H1 (cell line): ENCODE data around the gene FBXL12. TPM values are rescaled to one million over a fixed set of nuclear protein-coding genes. Genes with fewer than 3 reads are reported as not detected.

Source experiments
- CTCF ChIA-PET: fragments of 300-600 bp; sonication (Branson Sonifier 250); formaldehyde crosslinking; loops from one replicate; lab custom pipeline; 2021; ENCODE audit not compliant: partially characterized antibody; lab: Charles Lee
- POLR2A ChIA-PET: fragments of 300-600 bp; sonication (Branson Sonifier 250); formaldehyde crosslinking; loops from one replicate; lab custom pipeline; 2021; ENCODE audit warnings: inconsistent platforms; ENCODE audit not compliant: partially characterized antibody; lab: Charles Lee
- DNase-seq, 2 experiments: peaks; one replicate each; pipeline versions ENCODE4 v3.0.0 to v3.0.0-alpha.2; 2010 to 2022; ENCODE audit warnings: low spot score in 2 of 2, low read depth in 1 of 2, mixed read lengths in 1 of 2
- FAIRE-seq: peaks from 2 replicates; lab custom pipeline; 2011; peaks lifted over from hg19 to GRCh38; lab: Jason Lieb, UNC
- H2AFZ ChIP-seq: 2 replicates; pipeline ENCODE4 v1.8.1; 2012; ENCODE audit warnings: low read length, inconsistent platforms
- H2AK5ac ChIP-seq: 2 replicates; pipeline ENCODE4 v1.6.1; 2013; ENCODE audit warnings: low read depth, low read length
- H2BK120ac ChIP-seq: replicated peaks from 2 replicates; pipeline ENCODE3; 2013; ENCODE audit warnings: low read depth, low read length, inconsistent platforms
- H2BK12ac ChIP-seq: 2 replicates; pipeline ENCODE4 v1.6.1; 2013; ENCODE audit warnings: low read depth, low read length
- H2BK15ac ChIP-seq: 2 replicates; pipeline ENCODE4 v1.6.1; 2013; ENCODE audit warnings: low read length
- H2BK20ac ChIP-seq: 2 replicates; pipeline ENCODE4 v1.6.1; 2013; ENCODE audit warnings: low read length
- H2BK5ac ChIP-seq: 2 replicates; pipeline ENCODE4 v1.6.1; 2013; ENCODE audit warnings: low read depth, low read length
- H3K14ac ChIP-seq: 2 replicates; pipeline ENCODE4 v1.6.1; 2013; ENCODE audit warnings: inconsistent platforms; ENCODE audit not compliant: insufficient read length
- H3K18ac ChIP-seq: 2 replicates; pipeline ENCODE4 v1.6.1; 2013; ENCODE audit warnings: low read length; ENCODE audit errors: extremely low read depth
- H3K23ac ChIP-seq: 2 replicates; pipeline ENCODE4 v1.6.1; 2013; ENCODE audit warnings: inconsistent platforms; ENCODE audit not compliant: insufficient read length
- H3K23me2 ChIP-seq: 2 replicates; pipeline ENCODE4 v1.6.1; 2013; ENCODE audit warnings: low read depth, low read length
- H3K27ac ChIP-seq: 2 replicates; pipeline ENCODE4 v1.6.1; 2011; ENCODE audit warnings: low read depth, low read length, inconsistent platforms
- H3K27me3 ChIP-seq, 4 experiments: replicated peaks in 1 of 4; 1 replicate in 1 of 4; 2 replicates in 3 of 4; pipeline versions ENCODE4 v1.6.1 to v1.8.1; 2011 to 2013; ENCODE audit warnings: low read length in 3 of 4, mild to moderate bottlenecking in 3 of 4, inconsistent platforms in 2 of 4, mixed read lengths in 2 of 4, moderate library complexity in 1 of 4; ENCODE audit not compliant: control insufficient read depth in 3 of 4, insufficient read depth in 3 of 4; ENCODE audit errors: extremely low read depth in 1 of 4
- H3K36me3 ChIP-seq, 4 experiments: 2 replicates each; pipeline versions ENCODE4 v1.6.1 to v1.8.1; 2011 to 2013; ENCODE audit warnings: mild to moderate bottlenecking in 4 of 4, low read length in 3 of 4, moderate library complexity in 2 of 4, control low read depth in 1 of 4, inconsistent platforms in 1 of 4; ENCODE audit not compliant: insufficient read depth in 4 of 4, control insufficient read depth in 2 of 4
- H3K4ac ChIP-seq: replicated peaks from 2 replicates; pipeline ENCODE3; 2013; ENCODE audit warnings: low read length, low read depth, mixed read lengths, inconsistent platforms; ENCODE audit not compliant: insufficient read length
- H3K4me1 ChIP-seq, 4 experiments: replicated peaks in 1 of 4; 1 replicate in 1 of 4; 2 replicates in 3 of 4; pipeline versions ENCODE4 v1.6.1 to v1.8.1; 2011 to 2013; ENCODE audit warnings: low read length in 3 of 4, inconsistent platforms in 2 of 4, mixed read lengths in 1 of 4; ENCODE audit not compliant: insufficient read depth in 4 of 4, control insufficient read depth in 3 of 4
- H3K4me2 ChIP-seq, 2 experiments: 2 replicates each; pipeline versions ENCODE4 v1.6.1 to v1.8.1; 2011 to 2013; ENCODE audit warnings: low read depth in 2 of 2, low read length in 2 of 2, control low read depth in 1 of 2, inconsistent platforms in 1 of 2, mild to moderate bottlenecking in 1 of 2; ENCODE audit not compliant: insufficient read depth in 1 of 2
- H3K4me3 ChIP-seq, 4 experiments: fragments of 200-600, 300-600 bp in 1 of 4; sonication (generic), shearing (Covaris generic), sonication (Bioruptor Twin) in 1 of 4; 2 replicates each; pipeline versions ENCODE4 v1.5.1 to v1.8.1; 2011 to 2016; ENCODE audit warnings: low read length in 4 of 4, low read depth in 3 of 4, control low read depth in 2 of 4, inconsistent platforms in 2 of 4, mild to moderate bottlenecking in 2 of 4, mixed read lengths in 1 of 4, moderate library complexity in 1 of 4; ENCODE audit not compliant: insufficient read depth in 2 of 4; ENCODE audit errors: extremely low read depth in 1 of 4
- H3K56ac ChIP-seq: replicated peaks from 2 replicates; pipeline ENCODE3; 2013; ENCODE audit warnings: low read depth, mild to moderate bottlenecking, mixed read lengths, low read length, inconsistent platforms; ENCODE audit not compliant: insufficient read length
- H3K79me1 ChIP-seq: 2 replicates; pipeline ENCODE4 v1.6.1; 2013; ENCODE audit warnings: low read depth, low read length, control low read depth
- H3K79me2 ChIP-seq, 2 experiments: 2 replicates each; pipeline versions ENCODE4 v1.6.1 to v1.8.1; 2012 to 2013; ENCODE audit warnings: low read length in 2 of 2, mild to moderate bottlenecking in 2 of 2, inconsistent platforms in 1 of 2; ENCODE audit not compliant: insufficient read depth in 2 of 2, control insufficient read depth in 1 of 2
- H3K9ac ChIP-seq, 4 experiments: replicated peaks in 1 of 4; 1 replicate in 1 of 4; 2 replicates in 3 of 4; pipeline versions ENCODE4 v1.6.1 to v1.8.1; 2011 to 2013; ENCODE audit warnings: low read depth in 3 of 4, low read length in 3 of 4, control low read depth in 2 of 4, mild to moderate bottlenecking in 2 of 4, moderate library complexity in 2 of 4, inconsistent platforms in 1 of 4; ENCODE audit errors: extremely low read depth in 1 of 4
- H3K9me3 ChIP-seq, 2 experiments: 2 replicates each; pipeline versions ENCODE4 v1.6.1 to v1.8.1; 2012 to 2013; ENCODE audit warnings: mild to moderate bottlenecking in 2 of 2, moderate library complexity in 2 of 2, control low read depth in 1 of 2, inconsistent platforms in 1 of 2, low read depth in 1 of 2, low read length in 1 of 2, mixed read lengths in 1 of 2; ENCODE audit not compliant: insufficient read depth in 2 of 2
- H4K20me1 ChIP-seq, 2 experiments: replicated peaks in 1 of 2; 2 replicates each; pipeline versions ENCODE3 to v1.8.1; 2011 to 2013; ENCODE audit warnings: inconsistent platforms in 2 of 2, low read length in 2 of 2, mild to moderate bottlenecking in 1 of 2; ENCODE audit not compliant: insufficient read depth in 2 of 2, control insufficient read depth in 1 of 2
- H4K5ac ChIP-seq: 2 replicates; pipeline ENCODE4 v1.6.1; 2013; ENCODE audit warnings: low read length, low read depth, mixed read lengths, inconsistent platforms; ENCODE audit not compliant: insufficient read length
- H4K8ac ChIP-seq: 2 replicates; pipeline ENCODE4 v1.8.0; 2013; ENCODE audit warnings: mild to moderate bottlenecking, moderate library complexity, low read length, inconsistent platforms; ENCODE audit not compliant: insufficient read depth; ENCODE audit errors: extremely low read depth
- H4K91ac ChIP-seq: replicated peaks from 2 replicates; pipeline ENCODE3; 2013; ENCODE audit warnings: low read length, mixed read lengths, inconsistent platforms; ENCODE audit not compliant: insufficient read length
- ASH2L ChIP-seq: fragments of 200-600, 300-600 bp; sonication (generic); IDR thresholded peaks from one replicate; pipeline ENCODE4 v1.7.1; 2017; ENCODE audit warnings: low read length
- CBX5 ChIP-seq: fragments of 300-800, 300-1000 bp; sonication (generic); IDR thresholded peaks from 2 replicates; pipeline ENCODE4 v1.7.1; 2016; ENCODE audit warnings: antibody characterized with exemption, low read length, low read depth
- FOSL1 ChIP-seq: IDR thresholded peaks from 2 replicates; pipeline ENCODE4 v1.6.1; 2011; ENCODE audit warnings: mild to moderate bottlenecking, low read depth, low read length, moderate library complexity; ENCODE audit not compliant: insufficient read depth
- MAFK ChIP-seq: IDR thresholded peaks from 2 replicates; pipeline ENCODE4 v1.6.1; 2012; ENCODE audit warnings: low read depth, mild to moderate bottlenecking, improper control_type of control experiment, low read length
- POU5F1 ChIP-seq: IDR thresholded peaks from 2 replicates; pipeline ENCODE4 v1.6.1; 2011; ENCODE audit warnings: low read depth, mild to moderate bottlenecking, low read length, moderate library complexity
- SIRT6 ChIP-seq: IDR thresholded peaks from one replicate; pipeline ENCODE4 v1.7.1; 2012; ENCODE audit warnings: low read length, inconsistent platforms
- SIX5 ChIP-seq: IDR thresholded peaks from 2 replicates; pipeline ENCODE4 v1.6.1; 2011; ENCODE audit warnings: mild to moderate bottlenecking, low read depth, low read length
- TAF7 ChIP-seq: optimal IDR thresholded peaks from 2 replicates; pipeline ENCODE3; 2011; ENCODE audit warnings: low read depth, mild to moderate bottlenecking, inconsistent platforms, low read length, moderate library complexity, borderline replicate concordance
- TEAD4 ChIP-seq: IDR thresholded peaks from 2 replicates; pipeline ENCODE4 v1.6.1; 2012; ENCODE audit warnings: low read depth, low read length, inconsistent platforms, mixed read lengths
- WGBS, 2 experiments: shearing (Covaris generic) in 1 of 2; methylation state at CpG; one replicate each; pipeline versions ENCODE4 v1.1.6 to v1.1.7; 2013 to 2015; ENCODE audit warnings: low lambda C conversion rate in 2 of 2, mixed read lengths in 2 of 2, inconsistent platforms in 1 of 2, low coverage in 1 of 2, missing lambda C conversion rate in 1 of 2; ENCODE audit not compliant: insufficient replicate concordance in 2 of 2, insufficient coverage in 1 of 2, insufficient read length in 1 of 2; ENCODE audit errors: extremely low coverage in 1 of 2, missing lambda C conversion rate in 1 of 2; 5-methylcytosine and 5-hydroxymethylcytosine counted together
- polyA plus RNA-seq, 7 experiments: library from polyadenylated mRNA; depleted of rRNA in 3 of 7; stranded (reverse) in 5 of 7; unstranded in 2 of 7; fragments of >200 nt in 5 of 7; fragments of 200-250 nt in 2 of 7; gene quantifications; 1 replicate in 5 of 7; 2 replicates in 1 of 7; 4 replicates in 1 of 7; pipeline versions ENCODE4 v1.2.1 to v1.2.3, GENCODE V29; 2011 to 2013; ENCODE audit warnings: missing spikeins in 2 of 7, mixed read lengths in 2 of 7
- total RNA-seq: library from RNA; stranded (reverse); fragmentation: NEBNext Ultra II Directional; extraction: Animal tissue kit (Norgen Biotek cat#: 25700); gene quantifications from 2 replicates; pipeline ENCODE4 v1.2.1, GENCODE V29; 2021
- TF ChIP-seq, protein P1 (sequence below), 3 experiments: IDR thresholded peaks; 1 replicate in 2 of 3; 2 replicates in 1 of 3; pipeline versions ENCODE4 v1.5.1 to v1.6.1; 2011; ENCODE audit warnings: low read length in 3 of 3, mild to moderate bottlenecking in 3 of 3, inconsistent platforms in 2 of 3, low read depth in 1 of 3, moderate library complexity in 1 of 3; ENCODE audit not compliant: insufficient read depth in 1 of 3; ENCODE audit errors: control extremely low read depth in 1 of 3

Gene FBXL12
- total and polyA plus RNA-seq, 2 of the 8 experiments (the other 6 are each of a cell fraction or from before 2014, with no cell fraction given) = 24.6 to 62.3 TPM

DNA sequence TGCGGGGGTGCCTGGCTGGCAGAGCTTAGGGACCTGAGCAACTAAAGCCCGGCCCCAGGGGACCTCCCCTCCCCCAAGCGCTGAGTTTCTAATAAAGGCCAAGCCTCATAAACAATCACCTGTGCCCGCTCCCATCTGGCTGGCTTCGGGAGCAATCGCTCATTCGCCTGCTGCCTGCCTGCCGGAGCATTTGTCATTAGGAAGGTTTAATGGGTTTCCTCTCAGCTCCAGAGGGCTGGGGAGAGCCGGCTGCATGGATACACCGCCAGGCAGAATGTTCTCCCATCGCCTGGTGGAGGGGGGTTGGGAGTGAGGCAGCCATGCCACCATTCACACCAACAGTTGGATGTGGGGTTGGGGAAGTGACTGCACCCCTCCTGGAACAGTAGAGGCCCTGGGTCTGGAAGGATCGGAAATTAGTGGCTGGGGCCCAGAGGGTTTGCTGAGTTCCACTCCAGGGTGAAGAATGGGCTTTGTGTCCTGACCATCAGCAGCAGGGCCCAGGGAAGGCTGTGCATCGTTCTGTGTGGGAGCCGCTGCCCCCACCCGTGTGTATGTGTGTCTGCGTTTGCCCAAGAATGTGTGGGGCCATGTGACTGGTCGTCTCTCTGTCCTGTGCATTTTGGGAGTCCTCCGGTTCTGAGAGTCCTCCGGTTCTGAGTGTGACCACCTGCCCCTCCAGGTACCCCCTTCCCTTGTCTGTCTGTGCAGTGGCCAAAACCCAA, 31.5 kb upstream of the FBXL12 start:
- Histone ChIP-seq H2AK5ac (no peak overlapping the region), H3K4me3 (no peak overlapping the region), H3K9me3 (no peaks in the 10 kb centered on the region), H3K18ac (no peak overlapping the region), H3K27ac (no peak overlapping the region), H2BK5ac (no peak overlapping the region), H2BK120ac (no peak overlapping the region), H3K14ac (no peak overlapping the region), H2AFZ (no peak overlapping the region), H3K36me3 (peaks cover 0 to 8% (median 0%) of the 10 kb centered on the region in 4 experiments; a peak in 3 of 8 replicates), H3K79me2 (no peaks in the 10 kb centered on the region), H2BK12ac (no peak overlapping the region), H4K91ac (no peak overlapping the region), H3K4me1 (peaks cover 0 to 16% (median 9%) of the 10 kb centered on the region in 4 experiments; a peak in 6 of 7 replicates), H3K9ac (no peak overlapping the region), H3K79me1 (no peaks in the 10 kb centered on the region; the same call in 1 of the 2 replicates), H3K56ac (no peak overlapping the region), H4K8ac (peak overlapping the region; percentile 18; the same call in 1 of the 2 replicates), H2BK20ac (no peak overlapping the region), H4K5ac (no peak overlapping the region), H3K4me2 (no peak overlapping the region; a peak in 1 of 4 replicates), H3K27me3 (no peaks in the 10 kb centered on the region), H3K4ac (peak overlapping the region; percentile 65), H3K23me2 (no peaks in the 10 kb centered on the region), H4K20me1 (peaks cover 14 to 23% of the 10 kb centered on the region in 2 experiments), H2BK15ac (no peak overlapping the region), H3K23ac (no peak overlapping the region)
- WGBS, 2 experiments = 83% methylated on average over 19 of the region's 19 CpGs; no CpG with 5 or more reads in 1 of the 2 experiments
- ChIA-PET POLR2A (interaction anchor here (0.5 to 1.0 kb wide), 5 partner anchors 12 to 706 kb away, joined by 3 to 5 read pairs (median 3); partner anchors contain the start of gene PIN1), CTCF (interaction anchor here (1.1 to 1.7 kb wide), 3 partner anchors 54 to 150 kb away, joined by 3 to 5 read pairs (median 3); no protein-coding TSS in a partner anchor)
- FAIRE-seq = no peak
- no peak for DNase-seq
- TF ChIP-seq FOSL1 (no peak), ASH2L (no peak), POU5F1 (no peak), TAF7 (no peak), CBX5 (no peak), MAFK (no peak), TEAD4 (no peak), SIRT6 (no peak), SIX5 (no peak)
- TF ChIP-seq, protein P1, sequence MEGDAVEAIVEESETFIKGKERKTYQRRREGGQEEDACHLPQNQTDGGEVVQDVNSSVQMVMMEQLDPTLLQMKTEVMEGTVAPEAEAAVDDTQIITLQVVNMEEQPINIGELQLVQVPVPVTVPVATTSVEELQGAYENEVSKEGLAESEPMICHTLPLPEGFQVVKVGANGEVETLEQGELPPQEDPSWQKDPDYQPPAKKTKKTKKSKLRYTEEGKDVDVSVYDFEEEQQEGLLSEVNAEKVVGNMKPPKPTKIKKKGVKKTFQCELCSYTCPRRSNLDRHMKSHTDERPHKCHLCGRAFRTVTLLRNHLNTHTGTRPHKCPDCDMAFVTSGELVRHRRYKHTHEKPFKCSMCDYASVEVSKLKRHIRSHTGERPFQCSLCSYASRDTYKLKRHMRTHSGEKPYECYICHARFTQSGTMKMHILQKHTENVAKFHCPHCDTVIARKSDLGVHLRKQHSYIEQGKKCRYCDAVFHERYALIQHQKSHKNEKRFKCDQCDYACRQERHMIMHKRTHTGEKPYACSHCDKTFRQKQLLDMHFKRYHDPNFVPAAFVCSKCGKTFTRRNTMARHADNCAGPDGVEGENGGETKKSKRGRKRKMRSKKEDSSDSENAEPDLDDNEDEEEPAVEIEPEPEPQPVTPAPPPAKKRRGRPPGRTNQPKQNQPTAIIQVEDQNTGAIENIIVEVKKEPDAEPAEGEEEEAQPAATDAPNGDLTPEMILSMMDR (IDR thresholded peaks at IDR 0.05; ENCODE audit: control extremely low read depth in 1 of 3, insufficient read depth in 1 of 3, low read depth in 1 of 3, low read length in 3 of 3) = no peak
